ENCODE measurements around the gene TPST1. TPM values are rescaled to one million over a fixed set of nuclear protein-coding genes. Genes with fewer than 3 reads are reported as not detected.
A peak's percentile ranks its signal among the peaks of the same experiment; 100 is the strongest.

Gene TPST1
- total RNA-seq, 1 experiment from 2014 or later, result 29.0 TPM

DNA sequence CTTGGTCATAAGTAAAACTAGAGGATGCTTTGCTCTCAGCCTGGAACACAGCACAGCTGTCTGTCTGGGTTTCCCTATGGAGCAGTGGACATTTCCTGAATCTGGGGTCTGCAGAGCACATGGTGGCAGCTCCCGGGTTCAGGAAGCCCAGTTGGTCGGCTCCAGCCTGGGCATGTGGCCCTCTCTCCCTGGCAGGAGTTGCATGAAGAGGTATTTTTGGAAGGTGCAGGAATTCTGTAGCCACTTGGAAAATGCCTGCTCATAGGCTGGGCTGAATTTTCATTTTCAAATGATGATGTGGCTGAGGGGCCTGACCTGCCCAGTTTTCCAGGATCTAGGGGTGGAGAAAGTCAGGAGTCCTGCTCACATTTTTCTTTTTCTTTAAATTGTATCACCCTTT is 6.7 kb upstream of the TPST1 start:
- Histone ChIP-seq H3K4me3 (ENCODE audit: low read depth in 2 of 2, low read length in 2 of 2) (no peak overlapping the region), H3K27me3 (ENCODE audit: control insufficient read depth, insufficient read depth, low read length) (no peaks in the 10 kb centered on the region), H3K9me3 (ENCODE audit: control insufficient read depth, insufficient read depth, low read depth, low read length) (no peaks in the 10 kb centered on the region), H3K4me1 (ENCODE audit: control insufficient read depth, insufficient read depth, low read length) (no peaks in the 10 kb centered on the region), H3K27ac (ENCODE audit: low read length) (no peak overlapping the region), H3K36me3 (ENCODE audit: control insufficient read depth, insufficient read depth, low read length) (no peaks in the 10 kb centered on the region)
- intact Hi-C loops (cut with micrococcal nuclease; ENCODE audit: unreplicated experiment) (no loop called here), in situ Hi-C loops (cut with HindIII; ENCODE audit: low pct_unique_long_range_greater_than_20kb, low sequenced_read_pairs) (no loop called here)
- DNase-seq (ENCODE audit: low read depth, low spot score) (no peak), ATAC-seq (0 out of 2 replicates have a peak, but pooled peaks have one; percentile 13)
- BruUV-seq (replicated peaks), result no TSS peak
- ChIA-PET POLR2A (no interaction called here), CTCF (interaction anchor here (0.5 kb wide), 1 partner anchor 219 kb away, joined by 4 read pairs; no protein-coding TSS in a partner anchor)
- TF ChIP-seq CTCF (IDR thresholded peaks at IDR 0.05) (no peak), SIN3A (IDR thresholded peaks at IDR 0.05; ENCODE audit: borderline replicate concordance, insufficient read depth, low read depth, low read length) (no peak)

DNA sequence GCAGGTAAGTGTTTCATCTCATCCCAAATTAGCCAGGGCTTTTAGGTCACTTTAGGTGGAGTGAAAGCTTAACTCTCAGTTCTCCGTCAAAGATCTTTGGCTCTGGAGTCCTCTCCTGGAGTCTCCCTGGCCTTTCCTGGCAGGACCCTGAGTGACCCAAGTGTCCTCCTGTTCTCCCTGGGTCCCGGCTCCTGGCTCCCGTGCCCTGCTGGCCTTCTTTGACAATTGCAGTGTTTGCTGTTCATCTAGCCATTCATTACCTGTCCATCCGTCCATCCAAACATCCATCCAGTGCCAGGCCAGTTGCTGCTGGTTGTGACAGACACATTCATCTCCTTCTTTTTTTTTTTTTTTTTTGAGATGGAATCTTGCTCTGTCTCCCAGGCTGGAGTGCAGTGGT is 6.2 kb upstream of the TPST1 start:
- no peaks in the 10 kb centered on the region for H3K27me3 ChIP-seq (ENCODE audit: control insufficient read depth, insufficient read depth, low read length)
- ChIA-PET CTCF (interaction anchor here (0.5 kb wide), 1 partner anchor 218 kb away, joined by 4 read pairs; no protein-coding TSS in a partner anchor), POLR2A (no interaction called here)
- DNase-seq (ENCODE audit: low read depth, low spot score) (no peak), ATAC-seq (no peak)
- intact Hi-C loops (cut with micrococcal nuclease; ENCODE audit: unreplicated experiment), result no loop called here
- TF ChIP-seq SIN3A (IDR thresholded peaks at IDR 0.05; ENCODE audit: borderline replicate concordance, insufficient read depth, low read depth, low read length), result no peak
- TF ChIP-seq POLR2AphosphoS5 (IDR thresholded peaks at IDR 0.05; ENCODE audit: low read depth, low read length), result no peak
- TF ChIP-seq TCF7L2 (IDR thresholded peaks at IDR 0.05; ENCODE audit: low read depth, low read length), result no peak
- TF ChIP-seq, protein P1, sequence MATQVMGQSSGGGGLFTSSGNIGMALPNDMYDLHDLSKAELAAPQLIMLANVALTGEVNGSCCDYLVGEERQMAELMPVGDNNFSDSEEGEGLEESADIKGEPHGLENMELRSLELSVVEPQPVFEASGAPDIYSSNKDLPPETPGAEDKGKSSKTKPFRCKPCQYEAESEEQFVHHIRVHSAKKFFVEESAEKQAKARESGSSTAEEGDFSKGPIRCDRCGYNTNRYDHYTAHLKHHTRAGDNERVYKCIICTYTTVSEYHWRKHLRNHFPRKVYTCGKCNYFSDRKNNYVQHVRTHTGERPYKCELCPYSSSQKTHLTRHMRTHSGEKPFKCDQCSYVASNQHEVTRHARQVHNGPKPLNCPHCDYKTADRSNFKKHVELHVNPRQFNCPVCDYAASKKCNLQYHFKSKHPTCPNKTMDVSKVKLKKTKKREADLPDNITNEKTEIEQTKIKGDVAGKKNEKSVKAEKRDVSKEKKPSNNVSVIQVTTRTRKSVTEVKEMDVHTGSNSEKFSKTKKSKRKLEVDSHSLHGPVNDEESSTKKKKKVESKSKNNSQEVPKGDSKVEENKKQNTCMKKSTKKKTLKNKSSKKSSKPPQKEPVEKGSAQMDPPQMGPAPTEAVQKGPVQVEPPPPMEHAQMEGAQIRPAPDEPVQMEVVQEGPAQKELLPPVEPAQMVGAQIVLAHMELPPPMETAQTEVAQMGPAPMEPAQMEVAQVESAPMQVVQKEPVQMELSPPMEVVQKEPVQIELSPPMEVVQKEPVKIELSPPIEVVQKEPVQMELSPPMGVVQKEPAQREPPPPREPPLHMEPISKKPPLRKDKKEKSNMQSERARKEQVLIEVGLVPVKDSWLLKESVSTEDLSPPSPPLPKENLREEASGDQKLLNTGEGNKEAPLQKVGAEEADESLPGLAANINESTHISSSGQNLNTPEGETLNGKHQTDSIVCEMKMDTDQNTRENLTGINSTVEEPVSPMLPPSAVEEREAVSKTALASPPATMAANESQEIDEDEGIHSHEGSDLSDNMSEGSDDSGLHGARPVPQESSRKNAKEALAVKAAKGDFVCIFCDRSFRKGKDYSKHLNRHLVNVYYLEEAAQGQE (IDR thresholded peaks at IDR 0.05; ENCODE audit: insufficient read depth in 1 of 2, low read depth in 2 of 2, low read length in 1 of 2), result no peak
- no peak for TF ChIP-seq CTCF (IDR thresholded peaks at IDR 0.05)
- in situ Hi-C loops (cut with HindIII; ENCODE audit: low pct_unique_long_range_greater_than_20kb, low sequenced_read_pairs), result no loop called here
- BruUV-seq (replicated peaks), result no TSS peak
- H3K4me3 ChIP-seq (ENCODE audit: low read depth in 2 of 2, low read length in 2 of 2), result no peak overlapping the region
- H3K27ac ChIP-seq (ENCODE audit: low read length), result no peak overlapping the region
- no peaks in the 10 kb centered on the region for H3K4me1 ChIP-seq (ENCODE audit: control insufficient read depth, insufficient read depth, low read length)
- no peaks in the 10 kb centered on the region for H3K36me3 ChIP-seq (ENCODE audit: control insufficient read depth, insufficient read depth, low read length)
- H3K9me3 ChIP-seq (ENCODE audit: control insufficient read depth, insufficient read depth, low read depth, low read length), result no peaks in the 10 kb centered on the region
